ENCODE data around the gene CHKB. TPM values are rescaled to one million over a fixed set of nuclear protein-coding genes. Genes with fewer than 3 reads are reported as not detected.

Gene CHKB
- total RNA-seq, 1 experiment from 2014 or later: 55.1 TPM

GRCh38 chr22:50581950-50582492 lies 628 bp downstream of the CHKB start:
- Histone ChIP-seq H3K27me3 (ENCODE audit: insufficient read depth, low read length) (no peaks in the 10 kb centered on the region), H3K79me2 (ENCODE audit: insufficient read depth, low read length) (peaks cover 17% of the 10 kb centered on the region; the same call in 1 of the 2 replicates), H2AFZ (ENCODE audit: low read depth, low read length, poor library complexity, severe bottlenecking) (no peak overlapping the region), H3K9ac (ENCODE audit: low read length) (peak overlapping the region; percentile 90), H3K4me2 (ENCODE audit: low read length) (peak overlapping the region; percentile 97), H3K9me3 (ENCODE audit: control insufficient read depth in 1 of 2, insufficient read depth in 1 of 2, low read depth in 1 of 2, low read length in 2 of 2) (no peaks in the 10 kb centered on the region), H3K36me3 (ENCODE audit: control insufficient read depth in 1 of 2, insufficient read depth in 2 of 2, low read length in 2 of 2) (no peaks in the 10 kb centered on the region; a peak in 1 of 4 replicates), H3K4me3 (replicated peaks in 1 of 2; ENCODE audit: low read depth in 1 of 2, low read length in 2 of 2) (peak overlapping the region; percentile 80 to 90), H3K9me2 (ENCODE audit: insufficient read depth) (no peaks in the 10 kb centered on the region), H4K20me1 (ENCODE audit: insufficient read depth) (no peaks in the 10 kb centered on the region), H3K4me1 (ENCODE audit: control insufficient read depth in 1 of 2, insufficient read depth in 2 of 2, low read length in 2 of 2) (peaks cover 5 to 28% of the 10 kb centered on the region in 2 experiments), H3K27ac (ENCODE audit: low read depth, low read length) (peak overlapping the region; percentile 99)
- ChIA-PET RAD21 (ENCODE audit: low non-redundant PET in 1 of 2, low total read pairs in 2 of 2, uncharacterized antibody in 2 of 2, unreplicated experiment in 2 of 2) (no interaction called here), POLR2A (interaction anchor here (1.3 to 2.1 kb wide), 2 partner anchors 19 to 56 kb away, joined by 8 read pairs; partner anchors contain the start of genes SCO2 and SYCE3), CTCF (interaction anchor here (1.4 to 1.6 kb wide), 2 partner anchors 19 to 39 kb away, joined by 3 to 4 read pairs; partner anchors contain the start of gene SYCE3)
- ATAC-seq (peak; percentile 6), DNase-seq (ENCODE audit: low read depth, low spot score) (no peak)
- intact Hi-C loops (cut with micrococcal nuclease): loop anchor here (2.0 kb wide), 1 partner anchor 31 kb away; no protein-coding TSS in a partner anchor
- BruUV-seq (replicated peaks): no TSS peak
- TF ChIP-seq ZFX (IDR thresholded peaks at IDR 0.05): peak; percentile 80; the same call in 1 of the 2 replicates
- TF ChIP-seq, protein P1, sequence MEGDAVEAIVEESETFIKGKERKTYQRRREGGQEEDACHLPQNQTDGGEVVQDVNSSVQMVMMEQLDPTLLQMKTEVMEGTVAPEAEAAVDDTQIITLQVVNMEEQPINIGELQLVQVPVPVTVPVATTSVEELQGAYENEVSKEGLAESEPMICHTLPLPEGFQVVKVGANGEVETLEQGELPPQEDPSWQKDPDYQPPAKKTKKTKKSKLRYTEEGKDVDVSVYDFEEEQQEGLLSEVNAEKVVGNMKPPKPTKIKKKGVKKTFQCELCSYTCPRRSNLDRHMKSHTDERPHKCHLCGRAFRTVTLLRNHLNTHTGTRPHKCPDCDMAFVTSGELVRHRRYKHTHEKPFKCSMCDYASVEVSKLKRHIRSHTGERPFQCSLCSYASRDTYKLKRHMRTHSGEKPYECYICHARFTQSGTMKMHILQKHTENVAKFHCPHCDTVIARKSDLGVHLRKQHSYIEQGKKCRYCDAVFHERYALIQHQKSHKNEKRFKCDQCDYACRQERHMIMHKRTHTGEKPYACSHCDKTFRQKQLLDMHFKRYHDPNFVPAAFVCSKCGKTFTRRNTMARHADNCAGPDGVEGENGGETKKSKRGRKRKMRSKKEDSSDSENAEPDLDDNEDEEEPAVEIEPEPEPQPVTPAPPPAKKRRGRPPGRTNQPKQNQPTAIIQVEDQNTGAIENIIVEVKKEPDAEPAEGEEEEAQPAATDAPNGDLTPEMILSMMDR (IDR thresholded peaks at IDR 0.05 in 2 of 3, conservative IDR thresholded peaks at IDR 0.05 in 1 of 3; ENCODE audit: borderline replicate concordance in 1 of 3, insufficient read depth in 1 of 3, low read depth in 2 of 3, low read length in 2 of 3): no peak

GRCh38 chr22:50581031-50581949 lies 1.4 kb downstream of the CHKB start:
- Histone ChIP-seq H2AFZ (ENCODE audit: low read depth, low read length, poor library complexity, severe bottlenecking) (no peak overlapping the region), H3K9me3 (ENCODE audit: control insufficient read depth in 1 of 2, insufficient read depth in 1 of 2, low read depth in 1 of 2, low read length in 2 of 2) (no peaks in the 10 kb centered on the region), H3K79me2 (ENCODE audit: insufficient read depth, low read length) (peaks cover 17% of the 10 kb centered on the region; the same call in 1 of the 2 replicates), H3K9ac (ENCODE audit: low read length) (peak overlapping the region; percentile 90), H3K4me3 (replicated peaks in 1 of 2; ENCODE audit: low read depth in 1 of 2, low read length in 2 of 2) (peak overlapping the region; percentile 80 to 90), H3K27me3 (ENCODE audit: insufficient read depth, low read length) (no peaks in the 10 kb centered on the region), H3K4me1 (ENCODE audit: control insufficient read depth in 1 of 2, insufficient read depth in 2 of 2, low read length in 2 of 2) (peaks cover 5 to 28% of the 10 kb centered on the region in 2 experiments), H3K4me2 (ENCODE audit: low read length) (peak overlapping the region; percentile 97), H3K9me2 (ENCODE audit: insufficient read depth) (no peaks in the 10 kb centered on the region), H3K36me3 (ENCODE audit: control insufficient read depth in 1 of 2, insufficient read depth in 2 of 2, low read length in 2 of 2) (no peaks in the 10 kb centered on the region; a peak in 1 of 4 replicates), H3K27ac (ENCODE audit: low read depth, low read length) (peak overlapping the region; percentile 99), H4K20me1 (ENCODE audit: insufficient read depth) (no peaks in the 10 kb centered on the region)
- ATAC-seq (no peak), DNase-seq (ENCODE audit: low read depth, low spot score) (no peak)
- ChIA-PET RAD21 (ENCODE audit: low non-redundant PET in 1 of 2, low total read pairs in 2 of 2, uncharacterized antibody in 2 of 2, unreplicated experiment in 2 of 2) (no interaction called here), CTCF (interaction anchor here (0.6 kb wide), 1 partner anchor 78 kb away, joined by 3 read pairs; no protein-coding TSS in a partner anchor), POLR2A (interaction anchor here (2.1 kb wide), 1 partner anchor 56 kb away, joined by 8 read pairs; the partner anchor contains the start of gene SCO2)
- BruUV-seq (replicated peaks): TSS peak; percentile 60
- intact Hi-C loops (cut with micrococcal nuclease): no loop called here
- TF ChIP-seq ATF3 (IDR thresholded peaks at IDR 0.05): no peak
- TF ChIP-seq, protein P1 (IDR thresholded peaks at IDR 0.05 in 2 of 3, conservative IDR thresholded peaks at IDR 0.05 in 1 of 3; ENCODE audit: borderline replicate concordance in 1 of 3, insufficient read depth in 1 of 3, low read depth in 2 of 3, low read length in 2 of 3): no peak
- no peak for TF ChIP-seq SRF (IDR thresholded peaks at IDR 0.05; ENCODE audit: low read depth)
- no peak for TF ChIP-seq RAD21 (IDR thresholded peaks at IDR 0.05; ENCODE audit: low read depth)
- TF ChIP-seq CEBPB (IDR thresholded peaks at IDR 0.05; ENCODE audit: low read depth): no peak
- no peak for TF ChIP-seq ZBTB33 (IDR thresholded peaks at IDR 0.05; ENCODE audit: extremely low read depth, insufficient replicate concordance, low read length)
- TF ChIP-seq POLR2AphosphoS5 (IDR thresholded peaks at IDR 0.05; ENCODE audit: low read depth, low read length): no peak
